B cell (primary cell): ENCODE results near the gene WEE2. TPM values are rescaled to one million over a fixed set of nuclear protein-coding genes. Genes with fewer than 3 reads are reported as not detected.

Source experiments
- ATAC-seq: fragments of 200-7000 bp; cut with Tn5 transposase; one replicate; pipeline ENCODE4 v1.10.0; 2021; ENCODE audit warnings: low read depth, mild to moderate bottlenecking, moderate number of reproducible peaks, moderate library complexity
- CTCF ChIA-PET: fragments of 350-600 bp; sonication (Branson Sonifier 250); formaldehyde crosslinking; loops from one replicate; lab custom pipeline; 2021; ENCODE audit warnings: antibody characterized with exemption, inconsistent platforms; lab: Charles Lee
- POLR2A ChIA-PET: fragments of 350-600 bp; sonication (Branson Sonifier 250); formaldehyde crosslinking; loops from one replicate; lab custom pipeline; 2021; ENCODE audit warnings: antibody characterized with exemption; lab: Charles Lee
- DNase-seq: peaks from one replicate; pipeline ENCODE4 v3.0.0; 2013
- H2AFZ ChIP-seq: 2 replicates; pipeline ENCODE4 v1.6.1; 2012; ENCODE audit warnings: mild to moderate bottlenecking, low read depth, low read length; ENCODE audit not compliant: insufficient read depth, poor library complexity, severe bottlenecking
- H3K27ac ChIP-seq, 2 donors: 1 replicate in 1 of 2; 2 replicates in 1 of 2; pipeline ENCODE4 v1.5.1; 2012 to 2013; ENCODE audit warnings: low read length in 2 of 2, mild to moderate bottlenecking in 2 of 2, moderate library complexity in 1 of 2
- H3K27me3 ChIP-seq, 4 experiments: fragments of 200-600 bp in 1 of 4; sonication (generic) in 1 of 4; replicated peaks in 1 of 4; 1 replicate in 2 of 4; 2 replicates in 2 of 4; pipeline versions ENCODE4 v1.6.1 to v1.7.0; 2013 to 2016; ENCODE audit warnings: low read length in 3 of 4, mild to moderate bottlenecking in 2 of 4, mixed read lengths in 1 of 4, moderate library complexity in 1 of 4; ENCODE audit not compliant: insufficient read depth in 4 of 4, control insufficient read depth in 3 of 4; ENCODE audit errors: control extremely low read depth in 1 of 4
- H3K36me3 ChIP-seq, 2 experiments: replicated peaks in 1 of 2; 1 replicate in 1 of 2; 2 replicates in 1 of 2; pipeline versions ENCODE4 v1.6.1 to v1.7.1; 2013; ENCODE audit warnings: low read length in 1 of 2; ENCODE audit not compliant: insufficient read depth in 2 of 2, control insufficient read depth in 1 of 2; ENCODE audit errors: control extremely low read depth in 1 of 2, extremely low read depth in 1 of 2
- H3K4me1 ChIP-seq, 2 donors: fragments of 200-600 bp in 1 of 2; sonication (generic) in 1 of 2; 1 replicate in 1 of 2; 2 replicates in 1 of 2; pipeline versions ENCODE4 v1.5.1 to v1.6.1; 2013 to 2017; ENCODE audit warnings: low read length in 2 of 2; ENCODE audit not compliant: control insufficient read depth in 2 of 2, insufficient read depth in 2 of 2
- H3K4me2 ChIP-seq: replicated peaks from 2 replicates; pipeline ENCODE3; 2012; ENCODE audit warnings: mild to moderate bottlenecking, low read depth, low read length; ENCODE audit not compliant: poor library complexity, severe bottlenecking
- H3K4me3 ChIP-seq, 5 experiments: fragments of 200-600 bp in 1 of 5; sonication (generic) in 1 of 5; 1 replicate in 3 of 5; 2 replicates in 2 of 5; pipeline versions ENCODE4 v1.5.1 to v1.7.0; 2011 to 2016; ENCODE audit warnings: low read length in 4 of 5, mild to moderate bottlenecking in 4 of 5, low read depth in 2 of 5, control low read depth in 1 of 5, moderate library complexity in 1 of 5; ENCODE audit not compliant: insufficient read depth in 1 of 5; ENCODE audit errors: control extremely low read depth in 1 of 5, extremely low read depth in 1 of 5
- H3K79me2 ChIP-seq: fragments of 200-600 bp; sonication (generic); one replicate; pipeline ENCODE4 v1.6.0; 2016; ENCODE audit warnings: low read length; ENCODE audit not compliant: control insufficient read depth, insufficient read depth
- H3K9ac ChIP-seq: fragments of 200-600 bp; sonication (generic); 2 replicates; pipeline ENCODE4 v1.6.1; 2017; ENCODE audit warnings: mild to moderate bottlenecking, low read length, moderate library complexity
- H3K9me3 ChIP-seq, 3 donors: one replicate each; pipeline versions ENCODE4 v1.6.1 to v1.7.1; 2013; ENCODE audit warnings: low read length in 2 of 3; ENCODE audit not compliant: control insufficient read depth in 2 of 3, insufficient read depth in 1 of 3; ENCODE audit errors: control extremely low read depth in 1 of 3
- H4K20me1 ChIP-seq: 2 replicates; pipeline ENCODE4 v1.6.0; 2012; ENCODE audit warnings: mild to moderate bottlenecking, low read length; ENCODE audit not compliant: insufficient read depth, control insufficient read depth, poor library complexity, severe bottlenecking
- H3K27ac Mint-ChIP-seq: one replicate; pipeline ENCODE4 v1.8.0; 2021; ENCODE audit warnings: mixed read lengths
- H3K27me3 Mint-ChIP-seq: one replicate; pipeline ENCODE4 v1.8.0; 2021; ENCODE audit warnings: mixed read lengths
- H3K4me1 Mint-ChIP-seq: one replicate; pipeline ENCODE4 v1.8.0; 2021; ENCODE audit warnings: mixed read lengths
- H3K4me3 Mint-ChIP-seq: one replicate; pipeline ENCODE4 v1.8.0; 2021; ENCODE audit warnings: mixed read lengths
- H3K9me3 Mint-ChIP-seq: one replicate; pipeline ENCODE4 v1.8.0; 2022; ENCODE audit warnings: mixed read lengths; ENCODE audit not compliant: insufficient read depth
- CTCF ChIP-seq: fragments of 200-600 bp; IDR thresholded peaks from one replicate; pipeline ENCODE4 v1.8.0; 2022; ENCODE audit warnings: antibody characterized with exemption, mild to moderate bottlenecking
- EZH2 ChIP-seq: IDR thresholded peaks from 2 replicates; pipeline ENCODE4 v1.6.1; 2012; ENCODE audit warnings: borderline replicate concordance, low read depth, mild to moderate bottlenecking, moderate library complexity, low read length; ENCODE audit not compliant: insufficient read depth, poor library complexity, severe bottlenecking
- WGBS: methylation state at CpG from one replicate; pipeline ENCODE4 v1.1.5; 2013; ENCODE audit warnings: missing lambda C conversion rate; ENCODE audit not compliant: insufficient coverage; 5-methylcytosine and 5-hydroxymethylcytosine counted together
- intact Hi-C: fragments of 100-400 bp; cut with micrococcal nuclease; formaldehyde crosslinking; loops from one replicate; pipeline ENCODE4 v1.10.0; 2022
- polyA plus RNA-seq: library from polyadenylated mRNA; depleted of rRNA; stranded (reverse); fragments of >200 nt; gene quantifications from 2 replicates; pipeline ENCODE4 v1.2.3, GENCODE V29; 2012
- total RNA-seq, 2 donors: library from RNA; stranded (reverse); fragments of 120-200 nt in 1 of 2; gene quantifications; 1 replicate in 1 of 2; 2 replicates in 1 of 2; pipeline versions ENCODE4 v1.2.3 to v1.2.4, GENCODE V29; 2013 to 2022

WEE2 gene
- total and polyA plus RNA-seq, 2 donors (not counting 1 experiment from before 2014, with no cell fraction given), result not detected

- H3K27ac Mint-ChIP-seq, result peak within 1 kb of the TSS; percentile 97
- peak within 1 kb of the TSS; percentile 61 for H3K4me2 ChIP-seq
- ChIA-PET CTCF (interaction anchor here (0.7 to 7.6 kb wide), 18 partner anchors 11 to 1065 kb away, joined by 3 to 66 read pairs (median 4); partner anchors contain the start of genes ADCK2, DENND11, MRPS33 and WEE2), POLR2A (interaction anchor here (0.7 to 2.2 kb wide), 5 partner anchors 36 to 1260 kb away, joined by 3 to 21 read pairs (median 3); partner anchors contain the start of genes DENND11 and MRPS33)
- DNase-seq, result peak; percentile 97
- peak within 1 kb of the TSS; percentile 72 for H3K9ac ChIP-seq
- H3K4me3 Mint-ChIP-seq, result peak within 1 kb of the TSS; percentile 95
- H3K27me3 Mint-ChIP-seq, result no peaks in the 10 kb centered on the region
- peak within 1 kb of the TSS; percentile 79 for H2AFZ ChIP-seq
- H3K9me3 Mint-ChIP-seq, result no peaks in the 10 kb centered on the region
- TF ChIP-seq EZH2 (no peak), CTCF (peak; percentile 92)
- WGBS, result under 1% methylated on average over 40 of the region's 46 CpGs
- H3K27me3 ChIP-seq, result no peaks in the 10 kb centered on the region
- peaks cover 29% of the 10 kb centered on the region for H3K79me2 ChIP-seq
- no peaks in the 10 kb centered on the region for H4K20me1 ChIP-seq
- H3K4me1 ChIP-seq, result peaks cover 19 to 20% of the 10 kb centered on the region in 2 donors
- peaks cover 6 to 26% of the 10 kb centered on the region in 2 experiments for H3K36me3 ChIP-seq
- H3K9me3 ChIP-seq, result no peaks in the 10 kb centered on the region
- peak within 1 kb of the TSS; percentile 84 to 92 for H3K27ac ChIP-seq
- H3K4me3 ChIP-seq, result peak within 1 kb of the TSS; percentile 66 to 93 (median 90)
- peaks cover 37% of the 10 kb centered on the region for H3K4me1 Mint-ChIP-seq
- intact Hi-C loops, result loop anchor here (1.0 to 5.0 kb wide), 7 partner anchors 37 to 1561 kb away; partner anchors contain the start of genes AGK, BRAF and KDM7A
- peak; percentile 86 for ATAC-seq
These were observed 29.9 kb downstream of the WEE2 start, which contains the start of gene SSBP1 for GRCh38 chr7:141737836-141738591. Gene SSBP1 (plus strand): TSS chr7:141738358. CDS start chr7:141739167, 809 bp downstream.
